Left ventricle myocardium inferior (tissue), 1 donor: Measurements from ENCODE around the gene CNST. TPM values are rescaled to one million over a fixed set of nuclear protein-coding genes. Genes with fewer than 3 reads are reported as not detected.
"Not testable (repeated sequence)": the region's sequence is repeated elsewhere in the genome, so short reads cannot be mapped to it uniquely, and the experiment has no call there.

ENCODE experiments used
- DNase-seq: peaks from one replicate; pipeline ENCODE4 v3.0.0-alpha.2; 2020
- H3K27ac ChIP-seq: fragments of 200-600 bp; replicated peaks from 2 replicates; pipeline ENCODE4 v1.8.0; 2021
- H3K27me3 ChIP-seq: fragments of 200-600 bp; 2 replicates; pipeline ENCODE4 v1.8.0; 2021; ENCODE audit warnings: low read depth
- H3K36me3 ChIP-seq: fragments of 200-600 bp; 2 replicates; pipeline ENCODE4 v1.8.0; 2021
- H3K4me1 ChIP-seq: fragments of 200-600 bp; 2 replicates; pipeline ENCODE4 v1.8.0; 2021
- H3K4me3 ChIP-seq: fragments of 200-600 bp; 2 replicates; pipeline ENCODE4 v1.8.0; 2021; ENCODE audit warnings: mild to moderate bottlenecking, moderate library complexity
- H3K9me3 ChIP-seq: fragments of 200-600 bp; replicated peaks from 2 replicates; pipeline ENCODE4 v1.8.0; 2021
- intact Hi-C: fragments of 100-400 bp; cut with micrococcal nuclease; formaldehyde crosslinking; loops from one replicate; pipeline ENCODE4 v1.11.0; 2022
- total RNA-seq: library from RNA; stranded (reverse); fragmentation: NEBNext Ultra II Directional; extraction: Animal tissue kit (Norgen Biotek cat#: 25700); gene quantifications from one replicate; pipeline ENCODE4 v1.2.1, GENCODE V29; 2021
- TF ChIP-seq, protein P1 (sequence below): fragments of 200-600 bp; IDR thresholded peaks from 2 replicates; pipeline ENCODE4 v1.8.0; 2021; ENCODE audit warnings: antibody characterized with exemption, mild to moderate bottlenecking, borderline replicate concordance
- donor health status: DM: no; HTN: yes; CAD: no; lungs with severe emphysema.

The CNST gene
- total RNA-seq, 1 donor from 2014 or later, result 18.9 TPM

DNA sequence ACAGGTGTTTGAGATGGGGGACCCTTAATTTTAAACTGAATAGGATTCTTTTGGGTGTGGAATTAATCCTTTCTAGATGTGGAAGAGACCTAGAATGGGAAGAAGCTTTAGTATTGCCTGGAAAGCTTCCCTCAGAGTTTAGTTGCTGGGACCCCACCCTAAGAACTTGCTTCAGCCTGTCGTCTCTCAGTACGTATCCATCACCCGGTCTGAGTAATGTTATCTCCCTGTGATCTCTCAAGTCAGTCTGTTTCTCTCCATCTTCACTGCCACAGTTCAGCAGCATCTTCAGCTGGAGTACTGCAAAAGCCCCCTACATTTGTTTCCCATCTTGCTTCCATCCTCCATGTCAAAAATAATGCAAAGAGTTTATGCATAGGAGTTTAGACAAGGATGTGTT is 28.9 kb downstream of the CNST start:
- H3K36me3 ChIP-seq, result peaks cover 19% of the 10 kb centered on the region
- peaks cover 2% of the 10 kb centered on the region for H3K9me3 ChIP-seq
- TF ChIP-seq, protein P1, sequence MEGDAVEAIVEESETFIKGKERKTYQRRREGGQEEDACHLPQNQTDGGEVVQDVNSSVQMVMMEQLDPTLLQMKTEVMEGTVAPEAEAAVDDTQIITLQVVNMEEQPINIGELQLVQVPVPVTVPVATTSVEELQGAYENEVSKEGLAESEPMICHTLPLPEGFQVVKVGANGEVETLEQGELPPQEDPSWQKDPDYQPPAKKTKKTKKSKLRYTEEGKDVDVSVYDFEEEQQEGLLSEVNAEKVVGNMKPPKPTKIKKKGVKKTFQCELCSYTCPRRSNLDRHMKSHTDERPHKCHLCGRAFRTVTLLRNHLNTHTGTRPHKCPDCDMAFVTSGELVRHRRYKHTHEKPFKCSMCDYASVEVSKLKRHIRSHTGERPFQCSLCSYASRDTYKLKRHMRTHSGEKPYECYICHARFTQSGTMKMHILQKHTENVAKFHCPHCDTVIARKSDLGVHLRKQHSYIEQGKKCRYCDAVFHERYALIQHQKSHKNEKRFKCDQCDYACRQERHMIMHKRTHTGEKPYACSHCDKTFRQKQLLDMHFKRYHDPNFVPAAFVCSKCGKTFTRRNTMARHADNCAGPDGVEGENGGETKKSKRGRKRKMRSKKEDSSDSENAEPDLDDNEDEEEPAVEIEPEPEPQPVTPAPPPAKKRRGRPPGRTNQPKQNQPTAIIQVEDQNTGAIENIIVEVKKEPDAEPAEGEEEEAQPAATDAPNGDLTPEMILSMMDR, result no peak
- no peak overlapping the region for H3K4me3 ChIP-seq
- intact Hi-C loops, result no loop called here
- H3K27ac ChIP-seq, result no peak overlapping the region
- H3K27me3 ChIP-seq, result no peaks in the 10 kb centered on the region
- DNase-seq, result no peak
- peaks cover 55% of the 10 kb centered on the region for H3K4me1 ChIP-seq

DNA sequence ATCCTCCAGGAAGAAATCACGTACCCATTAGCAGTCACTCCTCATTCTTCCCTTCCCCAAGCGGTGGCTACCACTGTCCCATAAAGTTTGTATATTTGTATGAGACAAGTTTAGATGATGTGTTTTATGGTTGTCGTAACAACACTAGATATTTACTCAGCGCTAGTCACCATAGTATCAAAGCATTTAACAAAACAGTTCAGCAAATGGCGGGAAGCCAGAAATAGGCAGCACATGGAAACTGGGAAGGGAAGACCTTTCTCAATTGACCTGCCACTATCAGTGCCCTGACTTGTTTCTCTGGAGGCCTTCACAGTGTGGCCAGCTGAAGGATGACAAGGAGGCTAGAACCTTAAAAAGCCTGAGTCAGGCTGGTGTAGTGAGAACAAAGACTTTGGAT is 31.1 kb downstream of the CNST start:
- Histone ChIP-seq H3K4me3 (no peak overlapping the region), H3K27me3 (no peaks in the 10 kb centered on the region), H3K9me3 (no peaks in the 10 kb centered on the region), H3K36me3 (peaks cover 9% of the 10 kb centered on the region), H3K27ac (peak overlapping the region; percentile 82), H3K4me1 (peaks cover 48% of the 10 kb centered on the region)
- DNase-seq, result peak; percentile 50
- intact Hi-C loops, result no loop called here
- TF ChIP-seq, protein P1, result no peak

DNA sequence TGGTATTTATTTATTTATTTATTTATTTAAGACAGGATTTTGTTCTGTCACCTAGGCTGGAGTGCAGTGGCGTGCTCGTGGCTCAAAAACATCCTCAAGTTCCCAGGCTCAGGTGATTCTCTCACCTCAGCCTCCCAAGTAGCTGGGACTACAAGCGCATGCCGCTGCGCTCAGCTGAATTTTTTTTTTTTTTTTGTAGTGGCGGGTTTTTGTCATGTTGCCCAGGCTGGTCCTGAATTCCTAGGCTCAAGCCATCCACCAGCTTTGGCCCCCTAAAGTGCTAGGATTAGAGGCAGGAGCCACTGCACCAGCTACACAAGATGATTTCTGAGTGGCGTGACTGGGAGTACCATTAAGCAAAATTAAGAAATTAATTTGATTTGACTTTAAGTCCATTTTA is 31.7 kb downstream of the CNST start:
- Histone ChIP-seq H3K36me3 (peaks cover 8% of the 10 kb centered on the region), H3K9me3 (no peaks in the 10 kb centered on the region), H3K4me3 (no peak overlapping the region), H3K4me1 (peaks cover 44% of the 10 kb centered on the region), H3K27me3 (no peaks in the 10 kb centered on the region), H3K27ac (peak overlapping the region; percentile 82)
- DNase-seq, result no peak
- intact Hi-C loops, result no loop called here
- TF ChIP-seq, protein P1, result no peak

DNA sequence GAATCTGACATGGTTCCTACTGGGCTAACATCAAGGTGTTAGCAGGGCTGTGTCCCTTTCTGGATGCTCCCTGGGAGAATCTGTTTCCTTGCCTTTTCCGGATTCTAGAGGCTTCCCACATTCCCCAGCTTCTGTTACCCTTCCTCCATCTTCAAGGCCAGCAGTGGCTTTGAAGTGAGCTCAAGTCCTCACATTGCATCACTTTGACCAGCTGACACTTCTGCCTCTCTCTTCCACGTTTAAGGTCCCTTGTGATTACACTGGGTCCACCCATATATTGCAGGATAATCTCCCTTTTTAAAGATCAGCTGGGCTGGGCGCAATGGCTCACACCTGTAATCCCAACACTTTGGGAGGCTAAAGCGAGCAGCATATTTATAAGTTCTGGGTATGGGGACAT is 33.1 kb downstream of the CNST start:
- intact Hi-C loops, result no loop called here
- no peak overlapping the region for H3K27ac ChIP-seq
- TF ChIP-seq, protein P1, result no peak

DNA sequence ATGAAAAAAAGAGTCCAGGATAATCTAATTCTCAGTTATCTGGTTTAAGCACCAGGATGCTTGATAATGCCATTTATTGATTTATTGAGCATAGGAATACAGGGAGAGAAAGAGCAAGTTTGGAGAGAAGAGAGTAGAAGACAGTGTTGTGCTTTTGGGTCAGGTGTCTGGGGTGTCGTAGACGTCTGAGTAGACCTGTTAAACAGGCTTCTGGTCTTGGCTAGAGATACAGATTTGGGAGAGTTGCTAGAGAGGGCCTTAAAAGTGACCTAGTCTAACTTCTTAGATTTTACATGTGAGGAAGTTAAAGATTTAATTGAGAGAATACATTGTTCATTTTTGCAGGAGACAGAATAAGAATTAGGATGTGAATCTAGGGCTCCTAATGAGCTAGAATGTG is 34.3 kb downstream of the CNST start:
- Histone ChIP-seq H3K27me3 (no peaks in the 10 kb centered on the region), H3K4me1 (peaks cover 41% of the 10 kb centered on the region), H3K4me3 (no peak overlapping the region), H3K9me3 (no peaks in the 10 kb centered on the region), H3K36me3 (no peaks in the 10 kb centered on the region), H3K27ac (no peak overlapping the region)
- DNase-seq, result no peak
- intact Hi-C loops, result no loop called here
- TF ChIP-seq, protein P1, result no peak

More for the DNA sequence above, 33.1 kb downstream of the CNST start:
- H3K4me3 ChIP-seq, result no peak overlapping the region
- peaks cover 6% of the 10 kb centered on the region for H3K36me3 ChIP-seq
- no peaks in the 10 kb centered on the region for H3K9me3 ChIP-seq
- no peak for DNase-seq
- H3K4me1 ChIP-seq, result peaks cover 44% of the 10 kb centered on the region
- no peaks in the 10 kb centered on the region for H3K27me3 ChIP-seq

DNA sequence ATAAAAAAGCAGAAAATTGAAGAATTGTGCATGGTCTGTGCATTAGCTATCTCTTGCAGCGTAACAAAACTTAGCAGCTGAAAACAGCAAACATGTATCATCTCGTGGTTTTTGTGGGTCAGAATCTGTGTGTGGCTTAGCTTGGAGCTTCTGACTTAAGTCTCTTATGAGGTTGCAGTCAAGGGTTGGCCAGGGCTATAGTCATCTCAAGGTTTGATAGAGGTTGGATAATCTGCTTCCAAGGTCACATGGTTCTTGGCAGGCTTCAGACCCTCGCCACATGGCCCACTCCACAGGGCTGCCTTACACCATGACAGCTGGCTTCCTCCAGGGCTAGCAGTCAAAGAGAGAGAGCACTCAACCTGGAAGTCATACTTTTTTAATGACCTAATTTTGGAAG is 35.9 kb downstream of the CNST start:
- Histone ChIP-seq H3K36me3 (no peaks in the 10 kb centered on the region), H3K4me1 (peaks cover 25% of the 10 kb centered on the region), H3K4me3 (no peak overlapping the region), H3K9me3 (no peaks in the 10 kb centered on the region), H3K27ac (peak overlapping the region; percentile 9), H3K27me3 (no peaks in the 10 kb centered on the region)
- TF ChIP-seq, protein P1, result no peak
- DNase-seq, result no peak
- intact Hi-C loops, result no loop called here

DNA sequence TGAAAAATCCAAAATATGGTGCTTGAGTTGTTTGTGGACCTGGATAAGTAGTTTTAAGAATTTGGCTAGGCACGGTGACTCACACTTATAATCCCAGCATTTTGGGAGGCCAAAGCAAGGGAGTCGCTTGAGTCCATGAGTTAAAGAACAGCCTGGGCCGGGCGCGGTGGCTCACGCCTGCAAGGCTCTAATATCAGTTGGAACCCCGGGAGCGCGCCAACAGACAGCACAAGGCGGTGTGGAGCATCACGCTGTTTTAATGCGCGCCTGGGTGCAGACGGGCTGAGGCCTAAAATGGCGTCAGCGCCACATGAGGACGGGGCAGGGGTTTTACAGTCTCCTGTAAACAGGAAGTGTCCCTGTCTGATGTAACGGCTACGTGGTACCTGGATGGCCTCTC is 39.0 kb downstream of the CNST start:
- H3K27ac ChIP-seq, H3K27me3 ChIP-seq, intact Hi-C loops, H3K36me3 ChIP-seq, DNase-seq, H3K4me3 ChIP-seq, H3K9me3 ChIP-seq: not testable (repeated sequence)
- H3K4me1 ChIP-seq, result peaks cover 35% of the 10 kb centered on the region
